GM19193 (cell line): Measurements from ENCODE around the gene MARCHF7.

Source experiments
- POLR2A ChIP-seq: IDR thresholded peaks from 4 replicates; pipeline ENCODE4 v1.6.1; 2011; ENCODE audit not compliant: insufficient read depth, insufficient read length; ENCODE audit errors: extremely low read depth

MARCHF7 gene

GRCh38 chr2:159712929-159713420 lies 669 bp downstream of the MARCHF7 start:
- no peak for TF ChIP-seq POLR2A

DNA sequence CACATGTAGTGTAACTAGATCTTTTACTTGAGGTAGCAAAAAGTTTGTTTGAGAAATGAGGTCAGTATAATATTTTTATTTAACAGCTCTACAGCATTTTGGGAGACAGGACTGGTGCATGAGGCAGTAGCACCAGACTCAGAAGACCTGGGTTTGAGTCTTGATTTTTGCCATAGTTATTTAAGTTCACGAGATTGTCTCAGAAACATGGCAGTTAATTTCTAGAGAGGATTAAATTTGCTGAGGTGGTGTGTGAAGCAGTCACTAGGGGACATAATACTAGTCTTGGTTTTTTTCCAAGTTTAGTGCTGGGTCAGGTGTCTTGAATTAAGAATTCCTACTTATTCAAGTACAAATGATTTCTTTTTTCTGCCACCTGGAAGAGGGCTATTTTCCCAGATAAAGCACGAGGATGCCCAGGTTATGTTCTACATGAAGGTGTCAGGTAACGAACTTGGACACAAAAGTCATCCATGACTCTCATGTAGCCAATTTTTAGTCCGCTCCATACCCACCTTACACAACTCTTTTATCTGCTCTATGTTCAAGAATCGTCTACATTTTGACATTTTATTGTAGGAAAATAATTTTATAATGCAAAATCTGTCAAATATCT lies 1.4 kb downstream of the MARCHF7 start:
- TF ChIP-seq POLR2A, result no peak

- TF ChIP-seq POLR2A, result no peak
Observed at GRCh38 chr2:159714247-159714930, 2.1 kb downstream of the MARCHF7 start.

GRCh38 chr2:159715451-159715850 lies 3.1 kb downstream of the MARCHF7 start:
- no peak for TF ChIP-seq POLR2A

GRCh38 chr2:159716857-159717256 lies 4.6 kb downstream of the MARCHF7 start:
- TF ChIP-seq POLR2A, result no peak

DNA sequence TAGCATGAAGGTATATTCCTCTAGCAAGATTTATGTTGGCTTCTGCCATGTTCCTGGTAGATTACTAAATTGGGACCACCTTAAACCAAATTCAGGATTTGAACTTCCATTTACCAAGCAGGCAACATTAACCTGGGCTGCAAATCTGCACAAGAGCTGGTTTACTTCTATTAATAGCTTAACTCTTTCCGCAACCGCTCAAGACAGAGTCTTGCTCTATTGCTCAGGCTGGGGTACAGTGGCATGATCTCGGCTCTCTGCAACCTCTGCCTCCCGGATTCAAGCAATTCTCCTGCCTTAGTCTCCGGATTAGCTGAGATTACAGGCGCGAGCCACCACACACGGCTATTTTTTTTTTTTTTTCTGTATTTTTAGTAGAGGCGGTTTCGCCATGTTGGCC lies 8.4 kb downstream of the MARCHF7 start:
- no peak for TF ChIP-seq POLR2A

- no peak for TF ChIP-seq POLR2A
Observed at GRCh38 chr2:159722580-159722979, 10.3 kb downstream of the MARCHF7 start.

DNA sequence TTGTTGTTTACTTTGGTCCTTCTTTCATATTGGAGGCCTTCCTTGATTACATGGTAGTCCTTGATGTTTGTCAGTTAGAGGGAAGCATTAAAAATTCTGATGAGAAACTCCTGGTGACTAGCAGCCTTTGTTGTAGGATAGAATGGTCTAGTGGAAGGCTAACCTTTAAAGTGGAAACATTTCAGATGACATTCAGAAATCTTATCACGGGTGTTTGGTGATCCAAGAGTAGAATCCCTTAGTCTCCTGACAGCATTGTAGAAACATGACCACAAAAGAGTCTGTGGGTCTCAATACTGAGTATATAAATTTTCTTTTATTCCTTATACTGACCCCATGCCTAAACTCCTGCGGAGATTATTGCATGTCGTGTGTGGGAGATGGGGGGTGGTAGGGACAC lies 13.4 kb downstream of the MARCHF7 start:
- TF ChIP-seq POLR2A, result no peak

DNA sequence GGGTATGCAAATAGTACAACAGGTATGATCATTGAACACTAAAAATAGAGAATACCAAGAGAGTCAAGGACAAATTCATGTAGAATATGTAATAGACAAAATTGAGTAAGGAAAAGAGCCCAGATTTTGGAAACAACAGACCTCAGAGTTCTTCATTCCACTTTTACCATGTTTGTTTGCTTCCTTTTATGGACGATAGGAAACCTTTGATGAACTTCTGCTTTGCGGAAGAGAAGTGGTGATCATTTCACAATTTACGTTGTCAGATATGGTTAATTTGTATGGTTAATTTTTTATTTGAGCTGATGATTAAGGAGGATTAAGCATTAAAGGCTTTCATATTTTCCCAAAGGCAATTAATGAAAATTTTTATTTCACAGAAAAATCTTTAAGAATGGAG lies 16.3 kb downstream of the MARCHF7 start:
- TF ChIP-seq POLR2A, result no peak

- no peak for TF ChIP-seq POLR2A
Observed at GRCh38 chr2:159735648-159736047, 23.3 kb downstream of the MARCHF7 start.

GRCh38 chr2:159736048-159736447 lies 23.7 kb downstream of the MARCHF7 start:
- TF ChIP-seq POLR2A, result no peak

- TF ChIP-seq POLR2A, result no peak
Observed at GRCh38 chr2:159737292-159737916, 25.1 kb downstream of the MARCHF7 start.

DNA sequence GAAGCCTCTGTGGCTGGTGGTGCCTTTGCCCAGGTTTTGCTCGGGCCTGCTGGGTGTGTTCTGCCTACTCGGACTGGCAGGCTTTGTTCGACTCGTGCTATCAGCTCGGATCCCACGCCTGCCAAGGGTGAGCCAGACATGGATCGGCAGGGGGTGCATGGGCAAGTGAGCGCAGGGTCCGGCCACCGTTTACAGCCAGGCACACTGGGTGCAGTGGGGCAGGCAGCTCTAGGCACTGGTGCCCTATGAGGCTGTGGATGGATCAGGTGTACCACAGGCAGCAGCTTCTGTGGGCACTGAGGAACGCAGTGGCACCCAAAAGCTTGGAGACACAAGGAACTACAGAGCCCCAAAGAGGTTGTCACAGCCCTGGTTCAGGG lies 25.6 kb downstream of the MARCHF7 start:
- TF ChIP-seq POLR2A, result no peak

GRCh38 chr2:159738509-159739390 lies 26.4 kb downstream of the MARCHF7 start:
- TF ChIP-seq POLR2A, result no peak

GRCh38 chr2:159742846-159743245 lies 30.5 kb downstream of the MARCHF7 start:
- no peak for TF ChIP-seq POLR2A
